NB4 (cell line): Measurements from ENCODE around the gene LRR1.

Experiments used
- CTCF ChIP-seq: IDR thresholded peaks from one replicate; pipeline ENCODE4 v1.5.1; 2012; ENCODE audit warnings: low read depth, low read length
- MAX ChIP-seq: IDR thresholded peaks from 2 replicates; pipeline ENCODE4 v1.6.1; 2011; ENCODE audit warnings: low read depth, low read length
- MYC ChIP-seq: IDR thresholded peaks from 2 replicates; pipeline ENCODE4 v1.6.1; 2011; ENCODE audit warnings: low read depth, low read length
- POLR2A ChIP-seq: IDR thresholded peaks from 2 replicates; pipeline ENCODE4 v1.6.1; 2011; ENCODE audit warnings: mild to moderate bottlenecking; ENCODE audit not compliant: insufficient read length; ENCODE audit errors: extremely low read depth

GRCh38 chr14:49623941-49624839 lies 25.4 kb downstream of the LRR1 start:
- TF ChIP-seq CTCF = no peak
- TF ChIP-seq POLR2A = no peak
- TF ChIP-seq MAX = no peak
- no peak for TF ChIP-seq MYC
